SHP77 treated with DMSO at 0.1 percent for 48 hours (cell line): ENCODE data around the gene NECAB3.

ENCODE experiments used
- DNase-seq: peaks from one replicate; lab custom pipeline; 2025; lab: John Stamatoyannopoulos, UW

The NECAB3 gene

GRCh38 chr20:33621717-33622400 is 52.4 kb downstream of the NECAB3 start:
- no peak for DNase-seq

DNA sequence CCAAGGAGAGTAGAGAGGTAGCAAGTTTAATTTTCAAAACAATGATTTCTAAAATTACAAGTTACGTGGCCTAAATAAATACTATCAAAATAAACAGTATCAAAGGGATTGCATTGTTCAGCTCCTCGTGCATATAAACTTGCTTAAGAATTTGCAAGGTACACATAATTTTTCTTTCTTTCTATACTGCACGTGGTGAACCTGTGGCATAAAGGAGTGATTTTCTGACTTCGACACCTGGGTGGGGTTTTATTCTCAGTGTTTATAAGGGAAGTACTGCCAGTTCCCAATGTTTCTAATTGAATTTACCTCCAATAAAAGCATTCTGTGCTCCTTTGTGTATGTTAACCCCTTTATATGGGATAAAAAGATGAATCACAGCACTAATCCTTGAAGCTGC is 62.2 kb downstream of the NECAB3 start:
- DNase-seq, result no peak

DNA sequence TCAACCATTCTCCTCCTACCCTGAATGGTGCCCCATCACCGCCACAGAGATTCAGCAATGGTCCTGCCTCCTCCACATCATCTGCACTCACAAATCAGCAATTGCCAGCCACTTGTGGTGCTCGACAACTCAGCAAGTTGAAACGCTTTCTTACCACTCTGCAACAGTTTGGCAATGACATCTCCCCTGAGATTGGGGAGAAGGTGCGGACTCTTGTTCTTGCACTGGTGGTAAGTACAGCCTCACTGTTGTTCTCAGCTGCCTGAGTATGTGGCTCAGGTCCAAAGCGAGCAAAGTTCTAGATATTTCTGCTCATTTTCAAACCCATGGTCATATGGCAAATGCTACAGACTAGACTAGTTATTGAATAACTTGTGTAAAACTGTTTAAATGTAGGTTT is 63.1 kb downstream of the NECAB3 start:
- DNase-seq, result no peak

DNA sequence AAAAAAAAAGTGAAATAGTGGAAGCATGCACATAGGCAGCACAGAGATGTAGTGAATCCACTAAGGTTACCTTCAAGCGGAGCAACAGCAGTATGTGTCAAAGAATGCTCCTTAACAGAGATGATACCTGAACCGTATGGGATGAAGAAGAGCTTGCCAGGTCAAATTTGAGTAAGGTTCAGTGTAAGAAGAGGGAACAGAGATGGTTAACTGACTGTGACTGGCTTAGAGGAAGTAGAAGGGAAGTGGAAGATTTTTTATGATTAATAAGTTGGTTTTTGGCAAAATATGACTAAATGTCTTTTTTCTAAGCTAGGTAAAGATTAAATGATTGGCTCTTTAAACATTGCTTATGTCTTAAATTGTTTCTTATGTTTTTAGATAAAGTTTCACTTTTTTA is 64.7 kb downstream of the NECAB3 start:
- DNase-seq, result no peak
